IPS DF 4.7 (cell line): ENCODE results near the gene COL1A2.

ENCODE experiments used
- DNase-seq: peaks from one replicate; pipeline ENCODE4 v3.0.0-alpha.2; 2013; ENCODE audit warnings: low spot score; ENCODE audit errors: extremely low read depth

Gene COL1A2

GRCh38 chr7:94382746-94383145 is 11.9 kb upstream of the COL1A2 start:
- DNase-seq, result no peak

GRCh38 chr7:94384315-94384714 is 10.4 kb upstream of the COL1A2 start:
- no peak for DNase-seq

- DNase-seq, result no peak
Observed at GRCh38 chr7:94386416-94386815, 8.3 kb upstream of the COL1A2 start.

GRCh38 chr7:94388540-94388939 is 6.2 kb upstream of the COL1A2 start:
- no peak for DNase-seq

GRCh38 chr7:94389381-94389780 is 5.3 kb upstream of the COL1A2 start:
- no peak for DNase-seq

GRCh38 chr7:94391726-94392392 is 2.8 kb upstream of the COL1A2 start:
- no peak for DNase-seq

- no peak for DNase-seq
Observed at GRCh38 chr7:94392393-94392786, 2.3 kb upstream of the COL1A2 start.

GRCh38 chr7:94393246-94394108 is 1.2 kb upstream of the COL1A2 start:
- no peak for DNase-seq

- DNase-seq, result no peak
Observed at GRCh38 chr7:94394109-94394436, 622 bp upstream of the COL1A2 start.

GRCh38 chr7:94395141-94396036 is 694 bp downstream of the COL1A2 start:
- DNase-seq, result no peak

- no peak for DNase-seq
Observed at GRCh38 chr7:94396037-94396431, 1.3 kb downstream of the COL1A2 start.

- no peak for DNase-seq
Observed at GRCh38 chr7:94396596-94396995, 1.9 kb downstream of the COL1A2 start.

- no peak for DNase-seq
Observed at GRCh38 chr7:94397722-94398121, 3.0 kb downstream of the COL1A2 start.

GRCh38 chr7:94398841-94399240 is 4.1 kb downstream of the COL1A2 start:
- no peak for DNase-seq

- DNase-seq, result no peak
Observed at GRCh38 chr7:94400022-94400421, 5.3 kb downstream of the COL1A2 start.

GRCh38 chr7:94400643-94401427 is 6.1 kb downstream of the COL1A2 start:
- DNase-seq, result no peak

GRCh38 chr7:94401428-94401814 is 6.7 kb downstream of the COL1A2 start:
- DNase-seq, result no peak

- DNase-seq, result no peak
Observed at GRCh38 chr7:94403546-94403945, 8.9 kb downstream of the COL1A2 start.

- DNase-seq, result no peak
Observed at GRCh38 chr7:94405506-94405905, 10.8 kb downstream of the COL1A2 start.

- no peak for DNase-seq
Observed at GRCh38 chr7:94406696-94407095, 12.0 kb downstream of the COL1A2 start.
